ENCODE measurements around the gene SLC6A6. TPM values are rescaled to one million over a fixed set of nuclear protein-coding genes. Genes with fewer than 3 reads are reported as not detected.

The SLC6A6 gene
- total RNA-seq, 1 experiment from 2014 or later, result 72.6 TPM

GRCh38 chr3:14479591-14479990 lies 77.2 kb downstream of the SLC6A6 start:
- H2BK15ac ChIP-seq (ENCODE audit: low read depth, low read length), result no peak overlapping the region
- no peak overlapping the region for H3K56ac ChIP-seq (ENCODE audit: insufficient read length, low read depth, low read length)
- H3K4me1 Mint-ChIP-seq, result peaks cover 14 to 19% of the 10 kb centered on the region in 2 experiments
- H3T11ph ChIP-seq (ENCODE audit: low read length), result no peak overlapping the region
- no peak overlapping the region for H4K91ac ChIP-seq (ENCODE audit: insufficient read length, low read depth, low read length)
- H2BK120ac ChIP-seq (ENCODE audit: low read depth, low read length, poor library complexity, severe bottlenecking), result no peak overlapping the region
- no peak overlapping the region for H2AK5ac ChIP-seq (ENCODE audit: insufficient read length, low read length)
- peaks cover 47 to 87% (median 57%) of the 10 kb centered on the region in 3 experiments for H3K36me3 Mint-ChIP-seq (ENCODE audit: insufficient read depth in 1 of 3, low read depth in 3 of 3)
- no peak overlapping the region for H2BK20ac ChIP-seq (ENCODE audit: low read depth, low read length, poor library complexity, severe bottlenecking)
- no peak for DNase-seq
- H3K27ac Mint-ChIP-seq, result no peak overlapping the region
- H3K23me2 ChIP-seq (ENCODE audit: insufficient read length, low read depth, low read length, poor library complexity, severe bottlenecking), result no peaks in the 10 kb centered on the region
- H3K9me3 Mint-ChIP-seq, result no peaks in the 10 kb centered on the region; a peak in 1 of 5 replicates
- H2BK5ac ChIP-seq (ENCODE audit: insufficient read length, low read length), result no peak overlapping the region
- H3K4me2 ChIP-seq (ENCODE audit: insufficient read depth, insufficient read length, low read length), result no peak overlapping the region
- no peaks in the 10 kb centered on the region for H3K9me3 ChIP-seq (ENCODE audit: control insufficient read depth, low read depth, low read length)
- H3K9ac ChIP-seq (ENCODE audit: extremely low read depth, insufficient read length, low read length), result no peak overlapping the region
- no peak overlapping the region for H3K18ac ChIP-seq (ENCODE audit: insufficient read length, low read depth, low read length)
- H4K5ac ChIP-seq (ENCODE audit: insufficient read length, low read depth, low read length), result no peak overlapping the region
- no peaks in the 10 kb centered on the region for H3K27me3 ChIP-seq (ENCODE audit: insufficient read depth, low read length)
- H2BK12ac ChIP-seq (ENCODE audit: insufficient read length, low read depth, low read length), result no peak overlapping the region
- no peak overlapping the region for H3K4ac ChIP-seq (ENCODE audit: low read depth, low read length)
- no peaks in the 10 kb centered on the region for H3K79me2 ChIP-seq (ENCODE audit: insufficient read depth, low read length)
- H3K23ac ChIP-seq (ENCODE audit: insufficient read length, low read depth, low read length), result no peak overlapping the region
- H4K8ac ChIP-seq (replicated peaks; ENCODE audit: insufficient read length, low read depth, low read length), result no peak overlapping the region
- H3K79me1 ChIP-seq (ENCODE audit: insufficient read depth, low read depth, low read length, poor library complexity, severe bottlenecking), result no peaks in the 10 kb centered on the region
- no peak overlapping the region for H3K4me3 Mint-ChIP-seq
- H3K14ac ChIP-seq (ENCODE audit: insufficient read depth, low read length), result no peak overlapping the region
- H3K27ac ChIP-seq (ENCODE audit: insufficient read length, low read depth, low read length), result no peak overlapping the region
- no peaks in the 10 kb centered on the region for H3K4me1 ChIP-seq (ENCODE audit: insufficient read depth, low read length)
- H2AFZ ChIP-seq (ENCODE audit: low read length), result no peak overlapping the region
- no peak for TF ChIP-seq CTCF (conservative IDR thresholded peaks at IDR 0.05)
- H3K27me3 Mint-ChIP-seq (ENCODE audit: low read depth), result no peaks in the 10 kb centered on the region
- WGBS (ENCODE audit: extremely low coverage, insufficient read length, low lambda C conversion rate), result no CpG with 5 or more reads among the region's 6 CpGs
- no peaks in the 10 kb centered on the region for H4K20me1 ChIP-seq (ENCODE audit: control insufficient read depth, insufficient read depth, insufficient read length)

All from H9 (cell line).